HepG2 (cell line): ENCODE measurements around the gene PPP1R14D. TPM values are rescaled to one million over a fixed set of nuclear protein-coding genes. Genes with fewer than 3 reads are reported as not detected.
A peak's percentile ranks its signal among the peaks of the same experiment; 100 is the strongest.

Source experiments
- ATAC-seq: fragments of 200-7000 bp; cut with Tn5 transposase; 3 replicates; pipeline ENCODE4 v1.9.1; 2020; ENCODE audit warnings: mild to moderate bottlenecking, moderate library complexity
- BruUV-seq: library from RNA; stranded (reverse); fragments of 400-500 nt; replicated peaks from 2 replicates; lab custom pipeline; 2021; lab: Mats Ljungman, UMichigan
- CTCF ChIA-PET: fragments of 300-600 bp; formaldehyde crosslinking; extraction: SDS; loops from one replicate; lab custom pipeline; 2021; ENCODE audit warnings: low total read pairs, inconsistent platforms, low intra/inter-chr PET ratio; lab: Yijun Ruan, JAX
- POLR2A ChIA-PET: fragments of 350-600 bp; sonication (Branson Sonifier 250); formaldehyde crosslinking; loops from one replicate; lab custom pipeline; 2020; ENCODE audit warnings: antibody characterized with exemption, inconsistent platforms; lab: Yijun Ruan, JAX
- DNase-seq: peaks from one replicate; pipeline ENCODE4 v3.0.0-alpha.2; 2015; ENCODE audit warnings: low spot score
- FAIRE-seq: peaks from 3 replicates; lab custom pipeline; 2011; peaks lifted over from hg19 to GRCh38; lab: Jason Lieb, UNC
- H2AFZ ChIP-seq: one replicate; pipeline ENCODE4 v1.6.1; 2011; ENCODE audit warnings: low read length, inconsistent platforms
- H3K27ac ChIP-seq: fragments of 300-600 bp; 3 replicates; pipeline ENCODE4 v1.8.0; 2011; ENCODE audit warnings: mixed run types, mild to moderate bottlenecking, mixed read lengths, low read length, inconsistent platforms; ENCODE audit not compliant: insufficient read depth; ENCODE audit errors: extremely low read length
- H3K27me3 ChIP-seq, 2 experiments: fragments of 200-600 bp in 1 of 2; 2 replicates in 1 of 2; 3 replicates in 1 of 2; pipeline versions ENCODE4 v1.6.0 to v1.8.0; 2011; ENCODE audit warnings: low read length in 2 of 2, mild to moderate bottlenecking in 2 of 2, moderate library complexity in 2 of 2, inconsistent platforms in 1 of 2; ENCODE audit not compliant: insufficient read depth in 2 of 2, control insufficient read depth in 1 of 2
- H3K36me3 ChIP-seq, 2 experiments: fragments of 200-600 bp in 1 of 2; replicated peaks in 1 of 2; 2 replicates in 1 of 2; 3 replicates in 1 of 2; pipeline versions ENCODE4 v1.5.1 to v1.8.0; 2011; ENCODE audit warnings: low read length in 2 of 2, inconsistent platforms in 1 of 2; ENCODE audit not compliant: insufficient read depth in 2 of 2, control insufficient read depth in 1 of 2
- H3K4me1 ChIP-seq: 2 replicates; pipeline ENCODE4 v1.5.1; 2012; ENCODE audit warnings: low read length, inconsistent platforms; ENCODE audit not compliant: insufficient read depth
- H3K4me2 ChIP-seq: 2 replicates; pipeline ENCODE4 v1.6.0; 2011; ENCODE audit warnings: low read depth, low read length, inconsistent platforms
- H3K4me3 ChIP-seq, 3 experiments: fragments of 200-600 bp in 1 of 3; sonication (generic), shearing (Covaris generic) in 1 of 3; replicated peaks in 1 of 3; 2 replicates each; pipeline ENCODE4 v1.5.1; 2011 to 2016; ENCODE audit warnings: low read length in 3 of 3, inconsistent platforms in 2 of 3, low read depth in 2 of 3, mild to moderate bottlenecking in 2 of 3, control low read depth in 1 of 3, mixed read lengths in 1 of 3; ENCODE audit not compliant: insufficient read depth in 1 of 3
- H3K79me2 ChIP-seq: one replicate; pipeline ENCODE4 v1.6.1; 2011; ENCODE audit warnings: low read length, inconsistent platforms; ENCODE audit not compliant: insufficient read depth
- H3K9ac ChIP-seq: 2 replicates; pipeline ENCODE4 v1.6.0; 2011; ENCODE audit warnings: mild to moderate bottlenecking, low read depth, low read length, inconsistent platforms; ENCODE audit not compliant: insufficient read depth
- H3K9me3 ChIP-seq: 2 replicates; pipeline ENCODE4 v1.5.1; 2012; ENCODE audit warnings: mild to moderate bottlenecking, low read length
- H4K20me1 ChIP-seq: 2 replicates; pipeline ENCODE4 v1.6.0; 2011; ENCODE audit warnings: inconsistent platforms, mild to moderate bottlenecking, low read length, moderate library complexity; ENCODE audit not compliant: insufficient read depth
- FOXA3 ChIP-seq: IDR thresholded peaks from 2 replicates; pipeline ENCODE4 v1.6.1; 2016; ENCODE audit warnings: missing genetic modification reagents, missing compliant biosample characterization
- FOXP4 ChIP-seq: sonication (generic); formaldehyde crosslinking; IDR thresholded peaks from 2 replicates; pipeline ENCODE4 v1.4.0; 2020; ENCODE audit warnings: missing genetic modification reagents
- HHEX ChIP-seq: IDR thresholded peaks from 2 replicates; pipeline ENCODE4 v1.6.1; 2016; ENCODE audit warnings: control low read depth
- KIAA2018 ChIP-seq: sonication (generic); formaldehyde crosslinking; IDR thresholded peaks from 2 replicates; pipeline ENCODE4 v1.5.0; 2020; ENCODE audit warnings: mild to moderate bottlenecking, missing genetic modification reagents, borderline replicate concordance
- MLLT10 ChIP-seq: sonication (generic); formaldehyde crosslinking; IDR thresholded peaks from 2 replicates; pipeline ENCODE4 v1.4.0; 2020; ENCODE audit warnings: missing genetic modification reagents
- TEF ChIP-seq: sonication (generic); formaldehyde crosslinking; IDR thresholded peaks from 2 replicates; pipeline ENCODE4 v1.5.0; 2020; ENCODE audit warnings: missing genetic modification reagents
- TFAP4 ChIP-seq: sonication (generic); IDR thresholded peaks from 2 replicates; pipeline ENCODE4 v1.6.1; 2016; ENCODE audit warnings: low read depth, borderline replicate concordance
- ZFYVE20 ChIP-seq: sonication (generic); formaldehyde crosslinking; IDR thresholded peaks from 2 replicates; pipeline ENCODE4 v1.8.0; 2023; ENCODE audit warnings: low read depth, mild to moderate bottlenecking, moderate library complexity, missing genetic modification reagents, borderline replicate concordance
- ZNF780A ChIP-seq: sonication (generic); formaldehyde crosslinking; IDR thresholded peaks from 2 replicates; pipeline ENCODE4 v1.8.0; 2022; ENCODE audit warnings: mild to moderate bottlenecking, missing genetic modification reagents, moderate library complexity
- WGBS: methylation state at CpG from one replicate; pipeline ENCODE4 v1.1.6; 2017; ENCODE audit warnings: low lambda C conversion rate; 5-methylcytosine and 5-hydroxymethylcytosine counted together
- in situ Hi-C: cut with HindIII; loops from 2 replicates; pipeline ENCODE4 v1.10.0; 2017; ENCODE audit warnings: low pct_unique_long_range_greater_than_20kb; ENCODE audit not compliant: extremely low pct_ligation_motif_present
- intact Hi-C: fragments of 100-400 bp; cut with micrococcal nuclease; formaldehyde crosslinking; loops from one replicate; pipeline ENCODE4 v1.10.0; 2022; ENCODE audit not compliant: unreplicated experiment
- polyA plus RNA-seq, 8 experiments: library from polyadenylated mRNA; depleted of rRNA in 3 of 8; stranded (reverse) in 7 of 8; unstranded in 1 of 8; fragments of >200 nt; fragmentation: Illumina TruSeq in 4 of 8; extraction: Trizol in 4 of 8; gene quantifications; 2 replicates each; pipeline versions ENCODE4 v1.2.1 to v1.2.3, GENCODE V29; 2011 to 2016; ENCODE audit warnings: low read depth in 4 of 8, missing spikeins in 1 of 8, mixed read lengths in 1 of 8; ENCODE audit not compliant: insufficient read depth in 1 of 8
- total RNA-seq, 5 experiments: library from RNA; depleted of rRNA; stranded (reverse); fragments of >200 nt; fragmentation: Illumina TruSeq; extraction: Trizol; gene quantifications; 2 replicates each; pipeline ENCODE4 v1.2.3, GENCODE V29; 2016; ENCODE audit warnings: low read depth in 1 of 5

PPP1R14D gene
- total and polyA plus RNA-seq, 2 of the 13 experiments (the other 11 are each of a cell fraction or from before 2014, with no cell fraction given) = 0.53 to 0.55 TPM

GRCh38 chr15:40830884-40831283 is 2.4 kb upstream of the PPP1R14D start:
- no peaks in the 10 kb centered on the region; a peak in 1 of 5 replicates for H3K27me3 ChIP-seq
- H2AFZ ChIP-seq = no peak overlapping the region
- ChIA-PET POLR2A (no interaction called here), CTCF (no interaction called here)
- no peak overlapping the region for H3K9ac ChIP-seq
- no peak overlapping the region for H3K27ac ChIP-seq
- H3K4me1 ChIP-seq = peaks cover 42% of the 10 kb centered on the region
- no peaks in the 10 kb centered on the region for H4K20me1 ChIP-seq
- ATAC-seq (no peak), DNase-seq (no peak), FAIRE-seq (no peak)
- H3K4me3 ChIP-seq = no peak overlapping the region
- no peaks in the 10 kb centered on the region for H3K9me3 ChIP-seq
- TF ChIP-seq TEF (CRISPR knock-in tag) = no peak
- no peak for TF ChIP-seq FOXP4 (CRISPR knock-in tag)
- TF ChIP-seq TFAP4 = peak; percentile 80
- TF ChIP-seq ZNF780A (CRISPR knock-in tag) = no peak
- no peak for TF ChIP-seq KIAA2018
- peak; percentile 37; the same call in 1 of the 2 replicates for TF ChIP-seq FOXA3 (CRISPR knock-in tag)
- no peak for TF ChIP-seq MLLT10 (CRISPR knock-in tag)
- no peak for TF ChIP-seq ZFYVE20 (CRISPR knock-in tag)
- TF ChIP-seq HHEX (CRISPR knock-in tag) = no peak
- intact Hi-C loops = no loop called here
- no TSS peak for BruUV-seq
- in situ Hi-C loops = no loop called here
- 30% methylated on average over 2 of the region's 2 CpGs for WGBS
- no peaks in the 10 kb centered on the region for H3K36me3 ChIP-seq
- no peaks in the 10 kb centered on the region for H3K79me2 ChIP-seq
- no peak overlapping the region for H3K4me2 ChIP-seq
